HepG2 (cell line): ENCODE measurements around the gene CMTR2. TPM values are rescaled to one million over a fixed set of nuclear protein-coding genes. Genes with fewer than 3 reads are reported as not detected.
A peak's percentile ranks its signal among the peaks of the same experiment; 100 is the strongest.

Experiments used
- ATAC-seq: fragments of 200-7000 bp; cut with Tn5 transposase; 3 replicates; pipeline ENCODE4 v1.9.1; 2020; ENCODE audit warnings: mild to moderate bottlenecking, moderate library complexity
- BruUV-seq: library from RNA; stranded (reverse); fragments of 400-500 nt; replicated peaks from 2 replicates; lab custom pipeline; 2021; lab: Mats Ljungman, UMichigan
- CTCF ChIA-PET: fragments of 300-600 bp; formaldehyde crosslinking; extraction: SDS; loops from one replicate; lab custom pipeline; 2021; ENCODE audit warnings: low total read pairs, inconsistent platforms, low intra/inter-chr PET ratio; lab: Yijun Ruan, JAX
- POLR2A ChIA-PET: fragments of 350-600 bp; sonication (Branson Sonifier 250); formaldehyde crosslinking; loops from one replicate; lab custom pipeline; 2020; ENCODE audit warnings: antibody characterized with exemption, inconsistent platforms; lab: Yijun Ruan, JAX
- DNase-seq: peaks from one replicate; pipeline ENCODE4 v3.0.0-alpha.2; 2015; ENCODE audit warnings: low spot score
- FAIRE-seq: peaks from 3 replicates; lab custom pipeline; 2011; peaks lifted over from hg19 to GRCh38; lab: Jason Lieb, UNC
- H2AFZ ChIP-seq: one replicate; pipeline ENCODE4 v1.6.1; 2011; ENCODE audit warnings: low read length, inconsistent platforms
- H3K27ac ChIP-seq: fragments of 300-600 bp; 3 replicates; pipeline ENCODE4 v1.8.0; 2011; ENCODE audit warnings: mixed run types, mild to moderate bottlenecking, mixed read lengths, low read length, inconsistent platforms; ENCODE audit not compliant: insufficient read depth; ENCODE audit errors: extremely low read length
- H3K27me3 ChIP-seq, 2 experiments: fragments of 200-600 bp in 1 of 2; 2 replicates in 1 of 2; 3 replicates in 1 of 2; pipeline versions ENCODE4 v1.6.0 to v1.8.0; 2011; ENCODE audit warnings: low read length in 2 of 2, mild to moderate bottlenecking in 2 of 2, moderate library complexity in 2 of 2, inconsistent platforms in 1 of 2; ENCODE audit not compliant: insufficient read depth in 2 of 2, control insufficient read depth in 1 of 2
- H3K36me3 ChIP-seq, 2 experiments: fragments of 200-600 bp in 1 of 2; replicated peaks in 1 of 2; 2 replicates in 1 of 2; 3 replicates in 1 of 2; pipeline versions ENCODE4 v1.5.1 to v1.8.0; 2011; ENCODE audit warnings: low read length in 2 of 2, inconsistent platforms in 1 of 2; ENCODE audit not compliant: insufficient read depth in 2 of 2, control insufficient read depth in 1 of 2
- H3K4me1 ChIP-seq: 2 replicates; pipeline ENCODE4 v1.5.1; 2012; ENCODE audit warnings: low read length, inconsistent platforms; ENCODE audit not compliant: insufficient read depth
- H3K4me2 ChIP-seq: 2 replicates; pipeline ENCODE4 v1.6.0; 2011; ENCODE audit warnings: low read depth, low read length, inconsistent platforms
- H3K4me3 ChIP-seq, 3 experiments: fragments of 200-600 bp in 1 of 3; sonication (generic), shearing (Covaris generic) in 1 of 3; replicated peaks in 1 of 3; 2 replicates each; pipeline ENCODE4 v1.5.1; 2011 to 2016; ENCODE audit warnings: low read length in 3 of 3, inconsistent platforms in 2 of 3, low read depth in 2 of 3, mild to moderate bottlenecking in 2 of 3, control low read depth in 1 of 3, mixed read lengths in 1 of 3; ENCODE audit not compliant: insufficient read depth in 1 of 3
- H3K79me2 ChIP-seq: one replicate; pipeline ENCODE4 v1.6.1; 2011; ENCODE audit warnings: low read length, inconsistent platforms; ENCODE audit not compliant: insufficient read depth
- H3K9ac ChIP-seq: 2 replicates; pipeline ENCODE4 v1.6.0; 2011; ENCODE audit warnings: mild to moderate bottlenecking, low read depth, low read length, inconsistent platforms; ENCODE audit not compliant: insufficient read depth
- H3K9me3 ChIP-seq: 2 replicates; pipeline ENCODE4 v1.5.1; 2012; ENCODE audit warnings: mild to moderate bottlenecking, low read length
- H4K20me1 ChIP-seq: 2 replicates; pipeline ENCODE4 v1.6.0; 2011; ENCODE audit warnings: inconsistent platforms, mild to moderate bottlenecking, low read length, moderate library complexity; ENCODE audit not compliant: insufficient read depth
- ARID3A ChIP-seq: IDR thresholded peaks from 2 replicates; pipeline ENCODE4 v1.6.1; 2012; ENCODE audit warnings: low read depth, low read length, improper control_type of control experiment
- ATF7 ChIP-seq, 2 experiments: fragments of 450-650 bp in 1 of 2; sonication (generic) in 1 of 2; formaldehyde crosslinking in 1 of 2; IDR thresholded peaks; 2 replicates each; pipeline versions ENCODE4 v1.4.0 to v1.6.1; 2016 to 2020; ENCODE audit warnings: antibody characterized with exemption in 1 of 2, mild to moderate bottlenecking in 1 of 2, missing genetic modification reagents in 1 of 2
- CREB1 ChIP-seq, 2 experiments: fragments of 450-650 bp in 1 of 2; IDR thresholded peaks; 2 replicates each; pipeline ENCODE4 v1.6.1; 2016 to 2017; ENCODE audit warnings: control low read depth in 1 of 2, mild to moderate bottlenecking in 1 of 2, missing compliant biosample characterization in 1 of 2, missing genetic modification characterization in 1 of 2
- EP300 ChIP-seq, 3 experiments: sonication (generic) in 1 of 3; formaldehyde crosslinking in 1 of 3; IDR thresholded peaks; 2 replicates each; pipeline versions ENCODE4 v1.5.1 to v1.6.1; 2011 to 2020; ENCODE audit warnings: low read depth in 2 of 3, low read length in 2 of 3, borderline replicate concordance in 1 of 3, improper control_type of control experiment in 1 of 3, mild to moderate bottlenecking in 1 of 3, missing genetic modification reagents in 1 of 3, moderate library complexity in 1 of 3
- HNRNPK ChIP-seq: fragments of 200-400 bp; formaldehyde crosslinking; IDR thresholded peaks from 2 replicates; pipeline ENCODE4 v1.6.1; 2018; ENCODE audit warnings: low read length, low read depth, moderate library complexity, mild to moderate bottlenecking; ENCODE audit not compliant: poor library complexity, severe bottlenecking
- PHF5A ChIP-seq: IDR thresholded peaks from one replicate; pipeline ENCODE4 v1.6.1; 2018; ENCODE audit warnings: low read depth, missing genetic modification reagents; ENCODE audit not compliant: unreplicated experiment
- ZFP36L1 ChIP-seq: sonication (generic); formaldehyde crosslinking; IDR thresholded peaks from 2 replicates; pipeline ENCODE4 v1.8.0; 2022; ENCODE audit warnings: mild to moderate bottlenecking, missing genetic modification reagents, moderate library complexity
- ZNF547 ChIP-seq: sonication (generic); formaldehyde crosslinking; IDR thresholded peaks from 2 replicates; pipeline ENCODE4 v1.5.1; 2020; ENCODE audit warnings: mild to moderate bottlenecking, missing genetic modification reagents
- ZSCAN29 ChIP-seq: sonication (generic); formaldehyde crosslinking; conservative IDR thresholded peaks from 2 replicates; pipeline ENCODE4 v1.4.0; 2020; ENCODE audit warnings: mild to moderate bottlenecking, missing genetic modification reagents
- WGBS: methylation state at CpG from one replicate; pipeline ENCODE4 v1.1.6; 2017; ENCODE audit warnings: low lambda C conversion rate; 5-methylcytosine and 5-hydroxymethylcytosine counted together
- in situ Hi-C: cut with HindIII; loops from 2 replicates; pipeline ENCODE4 v1.10.0; 2017; ENCODE audit warnings: low pct_unique_long_range_greater_than_20kb; ENCODE audit not compliant: extremely low pct_ligation_motif_present
- intact Hi-C: fragments of 100-400 bp; cut with micrococcal nuclease; formaldehyde crosslinking; loops from one replicate; pipeline ENCODE4 v1.10.0; 2022; ENCODE audit not compliant: unreplicated experiment
- polyA plus RNA-seq, 8 experiments: library from polyadenylated mRNA; depleted of rRNA in 3 of 8; stranded (reverse) in 7 of 8; unstranded in 1 of 8; fragments of >200 nt; fragmentation: Illumina TruSeq in 4 of 8; extraction: Trizol in 4 of 8; gene quantifications; 2 replicates each; pipeline versions ENCODE4 v1.2.1 to v1.2.3, GENCODE V29; 2011 to 2016; ENCODE audit warnings: low read depth in 4 of 8, missing spikeins in 1 of 8, mixed read lengths in 1 of 8; ENCODE audit not compliant: insufficient read depth in 1 of 8
- total RNA-seq, 5 experiments: library from RNA; depleted of rRNA; stranded (reverse); fragments of >200 nt; fragmentation: Illumina TruSeq; extraction: Trizol; gene quantifications; 2 replicates each; pipeline ENCODE4 v1.2.3, GENCODE V29; 2016; ENCODE audit warnings: low read depth in 1 of 5

The CMTR2 gene
- total and polyA plus RNA-seq, 2 of the 13 experiments (the other 11 are each of a cell fraction or from before 2014, with no cell fraction given) = 15.0 to 19.9 TPM

GRCh38 chr16:71289732-71290062, 495 bp upstream of the CMTR2 start:
- FAIRE-seq = no peak
- peaks cover 7% of the 10 kb centered on the region for H3K79me2 ChIP-seq
- WGBS = 39% methylated on average over 2 of the region's 2 CpGs
- no peak overlapping the region for H2AFZ ChIP-seq
- no peaks in the 10 kb centered on the region; the same call in 1 of the 2 replicates for H3K9me3 ChIP-seq
- peak overlapping the region; percentile 75 for H3K27ac ChIP-seq
- in situ Hi-C loops (no loop called here), intact Hi-C loops (no loop called here)
- H4K20me1 ChIP-seq = no peaks in the 10 kb centered on the region
- H3K27me3 ChIP-seq = no peaks in the 10 kb centered on the region; a peak in 1 of 5 replicates
- CTCF ChIA-PET = no interaction called here
- H3K4me3 ChIP-seq = peak overlapping the region in 2 of 3 experiments; percentile 73 to 77
- ATAC-seq = no peak
- DNase-seq = no peak
- POLR2A ChIA-PET = interaction anchor here (0.6 to 1.1 kb wide), 4 partner anchors 9 to 519 kb away, joined by 3 to 6 read pairs (median 4); partner anchors contain the start of gene ZNF23
- H3K36me3 ChIP-seq = peaks cover 3 to 17% of the 10 kb centered on the region in 2 experiments; a peak in 4 of 5 replicates
- BruUV-seq = TSS peak; percentile 80
- H3K4me2 ChIP-seq = peak overlapping the region; percentile 80
- peaks cover 21% of the 10 kb centered on the region for H3K4me1 ChIP-seq
- no peak overlapping the region for H3K9ac ChIP-seq
- TF ChIP-seq ARID3A (no peak), HNRNPK (peak; percentile 94)

- peak; percentile 51; the same call in 1 of the 2 replicates for TF ChIP-seq CREB1 (IDR thresholded peaks at IDR 0.05)
- no peak for TF ChIP-seq CREB1 (CRISPR knock-in tag; IDR thresholded peaks at IDR 0.05)
- no peak for TF ChIP-seq ZNF547 (CRISPR knock-in tag)
- TF ChIP-seq ATF7 (IDR thresholded peaks at IDR 0.05) = peak; percentile 57; the same call in 1 of the 2 replicates
- no peak for TF ChIP-seq ATF7 (CRISPR knock-in tag; IDR thresholded peaks at IDR 0.05)
- no peak for TF ChIP-seq PHF5A (CRISPR knock-in tag)
- no peak for TF ChIP-seq EP300 (IDR thresholded peaks at IDR 0.05; ENCODE audit: low read depth in 2 of 2, low read length in 2 of 2)
- no peak for TF ChIP-seq EP300 (CRISPR knock-in tag; IDR thresholded peaks at IDR 0.05; ENCODE audit: borderline replicate concordance)
- 0 out of 2 replicates have a peak, but pooled peaks have one; percentile 3 for TF ChIP-seq ZFP36L1
- TF ChIP-seq ZSCAN29 (CRISPR knock-in tag) = 0 out of 2 replicates have a peak, but pooled peaks have one; percentile 2
- ATAC-seq = no peak
- Histone ChIP-seq H3K4me1 (peaks cover 21% of the 10 kb centered on the region), H2AFZ (no peak overlapping the region), H4K20me1 (no peaks in the 10 kb centered on the region), H3K4me3 (peak overlapping the region; percentile 73 to 77 (median 77)), H3K4me2 (peak overlapping the region; percentile 80), H3K9me3 (no peaks in the 10 kb centered on the region; the same call in 1 of the 2 replicates), H3K9ac (peak overlapping the region; percentile 75), H3K36me3 (peaks cover 3 to 27% of the 10 kb centered on the region in 2 experiments), H3K27me3 (no peaks in the 10 kb centered on the region; a peak in 1 of 5 replicates), H3K79me2 (peaks cover 7% of the 10 kb centered on the region), H3K27ac (peak overlapping the region; percentile 75)
- BruUV-seq = TSS peak; percentile 77
- DNase-seq = no peak
- POLR2A ChIA-PET = interaction anchor here (1.1 kb wide), 1 partner anchor 173 kb away, joined by 4 read pairs; the partner anchor contains the start of gene ZNF23
- no peak for FAIRE-seq
- intact Hi-C loops = no loop called here
- in situ Hi-C loops = no loop called here
- CTCF ChIA-PET = no interaction called here
- WGBS = 7% methylated on average over 3 of the region's 3 CpGs
Observed at GRCh38 chr16:71288570-71288889, 672 bp downstream of the CMTR2 start.
